ENCODE data around the gene TTLL1.

- TF ChIP-seq, protein P1, sequence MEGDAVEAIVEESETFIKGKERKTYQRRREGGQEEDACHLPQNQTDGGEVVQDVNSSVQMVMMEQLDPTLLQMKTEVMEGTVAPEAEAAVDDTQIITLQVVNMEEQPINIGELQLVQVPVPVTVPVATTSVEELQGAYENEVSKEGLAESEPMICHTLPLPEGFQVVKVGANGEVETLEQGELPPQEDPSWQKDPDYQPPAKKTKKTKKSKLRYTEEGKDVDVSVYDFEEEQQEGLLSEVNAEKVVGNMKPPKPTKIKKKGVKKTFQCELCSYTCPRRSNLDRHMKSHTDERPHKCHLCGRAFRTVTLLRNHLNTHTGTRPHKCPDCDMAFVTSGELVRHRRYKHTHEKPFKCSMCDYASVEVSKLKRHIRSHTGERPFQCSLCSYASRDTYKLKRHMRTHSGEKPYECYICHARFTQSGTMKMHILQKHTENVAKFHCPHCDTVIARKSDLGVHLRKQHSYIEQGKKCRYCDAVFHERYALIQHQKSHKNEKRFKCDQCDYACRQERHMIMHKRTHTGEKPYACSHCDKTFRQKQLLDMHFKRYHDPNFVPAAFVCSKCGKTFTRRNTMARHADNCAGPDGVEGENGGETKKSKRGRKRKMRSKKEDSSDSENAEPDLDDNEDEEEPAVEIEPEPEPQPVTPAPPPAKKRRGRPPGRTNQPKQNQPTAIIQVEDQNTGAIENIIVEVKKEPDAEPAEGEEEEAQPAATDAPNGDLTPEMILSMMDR (conservative IDR thresholded peaks at IDR 0.05 in 1 of 2, IDR thresholded peaks at IDR 0.05 in 1 of 2; ENCODE audit: low read depth in 1 of 2, low read length in 2 of 2), result no peak
- TF ChIP-seq EZH2 (IDR thresholded peaks at IDR 0.05; ENCODE audit: low read length, missing control alignments), result no peak
These were observed 29.8 kb upstream of the TTLL1 start for GRCh38 chr22:43118953-43119458.

All from fibroblast of lung (primary cell).